ENCODE results near the gene TTLL3. TPM values are rescaled to one million over a fixed set of nuclear protein-coding genes. Genes with fewer than 3 reads are reported as not detected.

Gene TTLL3
- total RNA-seq, 1 donor from 2014 or later = 29.8 TPM

DNA sequence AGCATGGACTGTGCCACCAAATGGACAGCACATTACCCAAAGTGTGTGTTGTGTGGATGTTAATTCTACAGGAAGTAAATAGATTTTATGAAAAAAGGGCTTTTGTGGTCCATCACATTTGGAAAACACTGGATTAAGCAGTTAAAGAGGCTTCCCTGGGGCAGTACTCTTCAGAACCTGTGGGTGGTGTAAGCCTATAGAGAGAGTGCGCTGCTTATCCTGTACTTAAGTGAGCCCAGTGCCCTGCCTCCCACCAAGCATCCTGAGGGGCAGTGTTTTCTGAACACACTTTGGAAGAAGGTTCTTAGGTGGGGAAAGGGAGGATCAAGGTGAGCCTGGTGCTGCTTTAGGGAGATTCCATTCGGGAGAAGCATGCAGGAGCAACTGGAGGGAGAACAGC is 10.9 kb downstream of the TTLL3 start:
- Mint-ChIP-seq H3K27ac (ENCODE audit: unreplicated experiment) (no peak overlapping the region), H3K4me1 (ENCODE audit: low read depth, unreplicated experiment) (no peaks in the 10 kb centered on the region), H3K9me3 (ENCODE audit: unreplicated experiment) (peaks cover 2% of the 10 kb centered on the region), H3K4me3 (ENCODE audit: unreplicated experiment) (no peak overlapping the region), H3K36me3 (ENCODE audit: low read depth, unreplicated experiment) (peaks cover 13% of the 10 kb centered on the region), H3K27me3 (ENCODE audit: low read depth, unreplicated experiment) (no peaks in the 10 kb centered on the region)
- H3K9me3 ChIP-seq (ENCODE audit: insufficient read depth, low read depth, low read length) = no peaks in the 10 kb centered on the region
- no peak overlapping the region for H3K9ac ChIP-seq (ENCODE audit: low read length)
- H3K36me3 ChIP-seq (ENCODE audit: insufficient read depth, low read length) = no peaks in the 10 kb centered on the region
- DNase-seq (ENCODE audit: low read depth) (no peak), FAIRE-seq (no peak)
- H3K4me2 ChIP-seq (ENCODE audit: low read length) = no peak overlapping the region
- H3K79me2 ChIP-seq (ENCODE audit: insufficient read depth, low read length) = no peaks in the 10 kb centered on the region
- H3K27ac ChIP-seq (ENCODE audit: low read depth, low read length) = no peak overlapping the region
- H3K4me1 ChIP-seq (ENCODE audit: insufficient read depth, low read length) = no peaks in the 10 kb centered on the region
- H3K4me3 ChIP-seq (ENCODE audit: insufficient read depth, low read depth, low read length) = no peak overlapping the region
- no peaks in the 10 kb centered on the region for H3K27me3 ChIP-seq (ENCODE audit: insufficient read depth, low read length)
- H4K20me1 ChIP-seq (ENCODE audit: insufficient read depth, low read length) = no peaks in the 10 kb centered on the region
- no peak for TF ChIP-seq EZH2 (IDR thresholded peaks at IDR 0.05; ENCODE audit: insufficient read depth, low read length)
- TF ChIP-seq, protein P1, sequence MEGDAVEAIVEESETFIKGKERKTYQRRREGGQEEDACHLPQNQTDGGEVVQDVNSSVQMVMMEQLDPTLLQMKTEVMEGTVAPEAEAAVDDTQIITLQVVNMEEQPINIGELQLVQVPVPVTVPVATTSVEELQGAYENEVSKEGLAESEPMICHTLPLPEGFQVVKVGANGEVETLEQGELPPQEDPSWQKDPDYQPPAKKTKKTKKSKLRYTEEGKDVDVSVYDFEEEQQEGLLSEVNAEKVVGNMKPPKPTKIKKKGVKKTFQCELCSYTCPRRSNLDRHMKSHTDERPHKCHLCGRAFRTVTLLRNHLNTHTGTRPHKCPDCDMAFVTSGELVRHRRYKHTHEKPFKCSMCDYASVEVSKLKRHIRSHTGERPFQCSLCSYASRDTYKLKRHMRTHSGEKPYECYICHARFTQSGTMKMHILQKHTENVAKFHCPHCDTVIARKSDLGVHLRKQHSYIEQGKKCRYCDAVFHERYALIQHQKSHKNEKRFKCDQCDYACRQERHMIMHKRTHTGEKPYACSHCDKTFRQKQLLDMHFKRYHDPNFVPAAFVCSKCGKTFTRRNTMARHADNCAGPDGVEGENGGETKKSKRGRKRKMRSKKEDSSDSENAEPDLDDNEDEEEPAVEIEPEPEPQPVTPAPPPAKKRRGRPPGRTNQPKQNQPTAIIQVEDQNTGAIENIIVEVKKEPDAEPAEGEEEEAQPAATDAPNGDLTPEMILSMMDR (IDR thresholded peaks at IDR 0.05; ENCODE audit: insufficient read depth, low read depth, low read length) = peak; percentile 48
- H2AFZ ChIP-seq (ENCODE audit: low read depth, low read length) = no peak overlapping the region

DNA sequence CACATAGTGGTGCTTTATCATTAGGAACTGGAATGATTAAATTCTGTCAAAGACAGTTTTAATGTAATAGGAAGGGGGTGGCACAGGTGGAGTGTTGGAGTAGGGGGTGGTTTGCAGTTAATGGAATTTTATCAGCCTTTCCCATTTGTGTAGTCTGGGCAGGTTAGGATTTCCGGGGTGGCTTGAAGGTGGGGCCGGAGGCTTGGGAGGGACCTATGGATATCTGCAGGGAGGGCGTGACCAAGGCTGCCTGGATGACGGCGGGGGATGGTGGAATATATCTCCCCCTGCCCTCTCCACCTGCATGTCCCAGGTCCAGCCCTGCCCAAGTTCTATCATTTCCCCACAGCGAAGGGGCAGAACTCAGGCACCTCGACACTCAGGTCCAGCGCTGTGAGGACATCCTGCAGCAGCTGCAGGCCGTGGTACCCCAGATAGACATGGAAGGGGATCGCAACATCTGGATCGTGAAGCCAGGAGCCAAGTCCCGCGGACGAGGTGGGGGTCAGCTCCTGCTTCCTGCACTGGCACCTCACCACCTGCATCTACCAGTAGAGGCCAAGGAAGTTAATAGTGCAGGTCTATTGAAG is 15.5 kb downstream of the TTLL3 start:
- H3K4me1 Mint-ChIP-seq (ENCODE audit: low read depth, unreplicated experiment) = no peaks in the 10 kb centered on the region

More for the DNA sequence above, 15.5 kb downstream of the TTLL3 start:
- Mint-ChIP-seq H3K27me3 (ENCODE audit: low read depth, unreplicated experiment) (no peaks in the 10 kb centered on the region), H3K27ac (ENCODE audit: unreplicated experiment) (no peak overlapping the region), H3K9me3 (ENCODE audit: unreplicated experiment) (no peaks in the 10 kb centered on the region), H3K4me3 (ENCODE audit: unreplicated experiment) (no peak overlapping the region), H3K36me3 (ENCODE audit: low read depth, unreplicated experiment) (peaks cover 7% of the 10 kb centered on the region)
- H4K20me1 ChIP-seq (ENCODE audit: insufficient read depth, low read length) = no peaks in the 10 kb centered on the region
- DNase-seq (ENCODE audit: low read depth) = no peak
- no peaks in the 10 kb centered on the region for H3K27me3 ChIP-seq (ENCODE audit: insufficient read depth, low read length)
- H3K9ac ChIP-seq (ENCODE audit: low read length) = no peak overlapping the region
- H3K27ac ChIP-seq (ENCODE audit: low read depth, low read length) = no peak overlapping the region
- no peak for FAIRE-seq
- no peaks in the 10 kb centered on the region for H3K9me3 ChIP-seq (ENCODE audit: insufficient read depth, low read depth, low read length)
- H3K36me3 ChIP-seq (ENCODE audit: insufficient read depth, low read length) = no peaks in the 10 kb centered on the region
- no peaks in the 10 kb centered on the region for H3K4me1 ChIP-seq (ENCODE audit: insufficient read depth, low read length)
- no peak overlapping the region for H3K4me2 ChIP-seq (ENCODE audit: low read length)
- no peak overlapping the region for H2AFZ ChIP-seq (ENCODE audit: low read depth, low read length)
- H3K79me2 ChIP-seq (ENCODE audit: insufficient read depth, low read length) = no peaks in the 10 kb centered on the region
- TF ChIP-seq, protein P1 (IDR thresholded peaks at IDR 0.05; ENCODE audit: insufficient read depth, low read depth, low read length) = no peak
- TF ChIP-seq EZH2 (IDR thresholded peaks at IDR 0.05; ENCODE audit: insufficient read depth, low read length) = no peak
- no peak overlapping the region for H3K4me3 ChIP-seq (ENCODE audit: insufficient read depth, low read depth, low read length)

All from astrocyte (in vitro differentiated cells and primary cell).